Activated CD8-positive, alpha-beta memory T cell treated with anti-CD3 and anti-CD28 coated beads, Interleukin-2, amount 10 ng/mL, durations not matched to agents 7 days and 5 days (primary cell): ENCODE results near the gene OLIG2. TPM values are rescaled to one million over a fixed set of nuclear protein-coding genes. Genes with fewer than 3 reads are reported as not detected.
A peak's percentile ranks its signal among the peaks of the same experiment; 100 is the strongest.

ENCODE experiments used
- ATAC-seq: fragments of 150-1000 bp; cut with Tn5 transposase; one replicate; pipeline ENCODE4 v1.10.0; 2021; ENCODE audit warnings: moderate library complexity
- CTCF ChIA-PET: fragments of 350-600 bp; sonication (Branson Sonifier 250); formaldehyde crosslinking; loops from one replicate; lab custom pipeline; 2021; ENCODE audit warnings: antibody characterized with exemption; lab: Charles Lee
- DNase-seq: peaks from one replicate; pipeline ENCODE4 v3.0.0-alpha.2; 2020
- H3K27ac Mint-ChIP-seq: one replicate; pipeline ENCODE4 v1.8.0; 2021; ENCODE audit warnings: mild to moderate bottlenecking, mixed read lengths
- H3K27me3 Mint-ChIP-seq: one replicate; pipeline ENCODE4 v1.8.0; 2021; ENCODE audit warnings: mixed read lengths
- H3K36me3 Mint-ChIP-seq: one replicate; pipeline ENCODE4 v1.8.0; 2021; ENCODE audit warnings: mild to moderate bottlenecking, mixed read lengths
- H3K4me1 Mint-ChIP-seq: one replicate; pipeline ENCODE4 v1.8.0; 2021; ENCODE audit warnings: mixed read lengths
- H3K4me3 Mint-ChIP-seq: one replicate; pipeline ENCODE4 v1.8.0; 2021; ENCODE audit warnings: mild to moderate bottlenecking, moderate library complexity, mixed read lengths
- H3K9me3 Mint-ChIP-seq: one replicate; pipeline ENCODE4 v1.8.0; 2022; ENCODE audit warnings: low read depth, mixed read lengths
- total RNA-seq, 2 experiments: library from RNA; stranded (reverse); gene quantifications; one replicate each; pipeline ENCODE4 v1.2.3, GENCODE V29; 2021

The OLIG2 gene
- total RNA-seq, 2 experiments from 2014 or later: not detected

- ATAC-seq (no peak), DNase-seq (no peak)
- Mint-ChIP-seq H3K4me3 (no peak overlapping the region), H3K27me3 (peaks cover 69% of the 10 kb centered on the region), H3K9me3 (no peaks in the 10 kb centered on the region), H3K36me3 (no peaks in the 10 kb centered on the region), H3K27ac (no peak overlapping the region), H3K4me1 (peaks cover 2% of the 10 kb centered on the region)
- CTCF ChIA-PET: no interaction called here
Observed at GRCh38 chr21:33047231-33047630, 21.5 kb downstream of the OLIG2 start.

GRCh38 chr21:33051925-33052324 is 26.2 kb downstream of the OLIG2 start:
- no peaks in the 10 kb centered on the region for H3K9me3 Mint-ChIP-seq
- H3K27me3 Mint-ChIP-seq: peaks cover 57% of the 10 kb centered on the region
- DNase-seq (no peak), ATAC-seq (no peak)
- CTCF ChIA-PET: no interaction called here
- H3K4me1 Mint-ChIP-seq: peaks cover 2% of the 10 kb centered on the region
- no peak overlapping the region for H3K4me3 Mint-ChIP-seq
- no peaks in the 10 kb centered on the region for H3K36me3 Mint-ChIP-seq
- H3K27ac Mint-ChIP-seq: no peak overlapping the region

- DNase-seq (no peak), ATAC-seq (no peak)
- Mint-ChIP-seq H3K27me3 (peaks cover 44% of the 10 kb centered on the region), H3K4me3 (no peak overlapping the region), H3K27ac (no peak overlapping the region), H3K4me1 (peaks cover 4% of the 10 kb centered on the region), H3K36me3 (no peaks in the 10 kb centered on the region), H3K9me3 (no peaks in the 10 kb centered on the region)
- CTCF ChIA-PET: interaction anchor here (0.6 kb wide), 1 partner anchor 59 kb away, joined by 3 read pairs; no protein-coding TSS in a partner anchor
Observed at GRCh38 chr21:33053951-33054350, 28.2 kb downstream of the OLIG2 start.

- Mint-ChIP-seq H3K4me3 (no peak overlapping the region), H3K27me3 (peaks cover 46% of the 10 kb centered on the region), H3K36me3 (no peaks in the 10 kb centered on the region), H3K27ac (no peak overlapping the region), H3K4me1 (peaks cover 13% of the 10 kb centered on the region), H3K9me3 (no peaks in the 10 kb centered on the region)
- CTCF ChIA-PET: no interaction called here
- ATAC-seq (no peak), DNase-seq (no peak)
Observed at GRCh38 chr21:33055991-33056390, 30.3 kb downstream of the OLIG2 start.

GRCh38 chr21:33057385-33057940 is 31.7 kb downstream of the OLIG2 start:
- Mint-ChIP-seq H3K9me3 (no peaks in the 10 kb centered on the region), H3K4me1 (peaks cover 13% of the 10 kb centered on the region), H3K36me3 (no peaks in the 10 kb centered on the region), H3K27ac (no peak overlapping the region), H3K27me3 (peaks cover 46% of the 10 kb centered on the region), H3K4me3 (no peak overlapping the region)
- DNase-seq (no peak), ATAC-seq (no peak)
- CTCF ChIA-PET: no interaction called here

GRCh38 chr21:33058527-33058926 is 32.8 kb downstream of the OLIG2 start:
- Mint-ChIP-seq H3K27me3 (peaks cover 43% of the 10 kb centered on the region), H3K9me3 (no peaks in the 10 kb centered on the region), H3K4me1 (peaks cover 13% of the 10 kb centered on the region), H3K36me3 (no peaks in the 10 kb centered on the region), H3K4me3 (no peak overlapping the region), H3K27ac (no peak overlapping the region)
- DNase-seq (no peak), ATAC-seq (no peak)
- CTCF ChIA-PET: no interaction called here

- no peaks in the 10 kb centered on the region for H3K36me3 Mint-ChIP-seq
Observed at GRCh38 chr21:33058957-33059356, 33.2 kb downstream of the OLIG2 start.

GRCh38 chr21:33059380-33059841 is 33.7 kb downstream of the OLIG2 start:
- peaks cover 13% of the 10 kb centered on the region for H3K4me1 Mint-ChIP-seq
- no peak overlapping the region for H3K4me3 Mint-ChIP-seq
- CTCF ChIA-PET: interaction anchor here (0.5 to 0.8 kb wide), 3 partner anchors 22 to 302 kb away, joined by 3 read pairs; no protein-coding TSS in a partner anchor
- no peak overlapping the region for H3K27ac Mint-ChIP-seq
- H3K27me3 Mint-ChIP-seq: peaks cover 44% of the 10 kb centered on the region
- ATAC-seq (peak; percentile 51), DNase-seq (peak; percentile 52)
- H3K36me3 Mint-ChIP-seq: no peaks in the 10 kb centered on the region
- H3K9me3 Mint-ChIP-seq: no peaks in the 10 kb centered on the region

More at GRCh38 chr21:33058957-33059356, 33.2 kb downstream of the OLIG2 start:
- Mint-ChIP-seq H3K27ac (no peak overlapping the region), H3K4me1 (peaks cover 13% of the 10 kb centered on the region), H3K9me3 (no peaks in the 10 kb centered on the region), H3K27me3 (peaks cover 42% of the 10 kb centered on the region), H3K4me3 (no peak overlapping the region)
- no peak for ATAC-seq
- DNase-seq: no peak
- CTCF ChIA-PET: interaction anchor here (0.5 to 0.7 kb wide), 2 partner anchors 68 to 303 kb away, joined by 3 read pairs; no protein-coding TSS in a partner anchor

- DNase-seq (no peak), ATAC-seq (no peak)
- CTCF ChIA-PET: no interaction called here
- Mint-ChIP-seq H3K4me1 (peaks cover 13% of the 10 kb centered on the region), H3K9me3 (no peaks in the 10 kb centered on the region), H3K27me3 (peaks cover 52% of the 10 kb centered on the region), H3K36me3 (no peaks in the 10 kb centered on the region), H3K27ac (no peak overlapping the region), H3K4me3 (no peak overlapping the region)
Observed at GRCh38 chr21:33061233-33061632, 35.5 kb downstream of the OLIG2 start.

- DNase-seq: no peak
- no peak for ATAC-seq
- no peaks in the 10 kb centered on the region for H3K36me3 Mint-ChIP-seq
- H3K4me1 Mint-ChIP-seq: peaks cover 13% of the 10 kb centered on the region
- H3K4me3 Mint-ChIP-seq: no peak overlapping the region
- H3K27ac Mint-ChIP-seq: no peak overlapping the region
- H3K9me3 Mint-ChIP-seq: no peaks in the 10 kb centered on the region
- H3K27me3 Mint-ChIP-seq: peaks cover 70% of the 10 kb centered on the region
- CTCF ChIA-PET: no interaction called here
Observed at GRCh38 chr21:33063375-33063883, 37.7 kb downstream of the OLIG2 start.

- Mint-ChIP-seq H3K4me1 (peaks cover 9% of the 10 kb centered on the region), H3K36me3 (no peaks in the 10 kb centered on the region), H3K9me3 (no peaks in the 10 kb centered on the region), H3K4me3 (no peak overlapping the region), H3K27ac (no peak overlapping the region), H3K27me3 (peaks cover 75% of the 10 kb centered on the region)
- CTCF ChIA-PET: no interaction called here
- no peak for DNase-seq
- ATAC-seq: no peak
Observed at GRCh38 chr21:33063907-33064622, 38.3 kb downstream of the OLIG2 start.

- Mint-ChIP-seq H3K27ac (no peak overlapping the region), H3K4me1 (peaks cover 7% of the 10 kb centered on the region), H3K27me3 (peaks cover 81% of the 10 kb centered on the region), H3K9me3 (no peaks in the 10 kb centered on the region), H3K36me3 (no peaks in the 10 kb centered on the region), H3K4me3 (no peak overlapping the region)
- DNase-seq (no peak), ATAC-seq (no peak)
- CTCF ChIA-PET: no interaction called here
Observed at GRCh38 chr21:33064623-33065390, 39.1 kb downstream of the OLIG2 start.

GRCh38 chr21:33067043-33067442 is 41.3 kb downstream of the OLIG2 start:
- Mint-ChIP-seq H3K36me3 (no peaks in the 10 kb centered on the region), H3K4me3 (no peak overlapping the region), H3K27me3 (peaks cover 76% of the 10 kb centered on the region), H3K4me1 (peaks cover 14% of the 10 kb centered on the region), H3K9me3 (no peaks in the 10 kb centered on the region), H3K27ac (no peak overlapping the region)
- no peak for ATAC-seq
- CTCF ChIA-PET: interaction anchor here (1.1 kb wide), 1 partner anchor 12 kb away, joined by 3 read pairs; no protein-coding TSS in a partner anchor
- no peak for DNase-seq
